Sigmoid colon (tissue), 7 donors: Measurements from ENCODE around the gene PLIN4. TPM values are rescaled to one million over a fixed set of nuclear protein-coding genes. Genes with fewer than 3 reads are reported as not detected.

Source experiments
- DNase-seq: peaks from one replicate; pipeline ENCODE4 v3.0.0-alpha.2; 2019
- H3K27ac ChIP-seq, 4 donors: fragments of 200-600 bp; sonication (generic); one replicate each; pipeline ENCODE4 v1.5.1; 2016 to 2019; ENCODE audit warnings: mild to moderate bottlenecking in 1 of 4
- H3K27me3 ChIP-seq, 3 donors: fragments of 200-600 bp; sonication (generic); one replicate each; pipeline ENCODE4 v1.5.1; 2019; ENCODE audit warnings: mild to moderate bottlenecking in 1 of 3
- H3K36me3 ChIP-seq, 4 donors: fragments of 200-600 bp; sonication (generic); one replicate each; pipeline ENCODE4 v1.5.1; 2016 to 2019
- H3K4me1 ChIP-seq, 4 donors: fragments of 200-600 bp; sonication (generic); one replicate each; pipeline ENCODE4 v1.5.1; 2017 to 2019
- H3K4me3 ChIP-seq, 4 donors: fragments of 200-600 bp; sonication (generic); one replicate each; pipeline ENCODE4 v1.5.1; 2017 to 2019; ENCODE audit warnings: mild to moderate bottlenecking in 2 of 4, moderate library complexity in 1 of 4
- H3K9me3 ChIP-seq, 4 donors: fragments of 200-600 bp in 3 of 4; sonication (generic) in 3 of 4; one replicate each; pipeline versions ENCODE4 v1.5.1 to v1.6.1; 2013 to 2019
- CTCF ChIP-seq, 4 experiments: fragments of 450-650 bp in 3 of 4; fragments of 200-600 bp in 1 of 4; IDR thresholded peaks; one replicate each; pipeline ENCODE4 v1.5.1; 2016 to 2019; ENCODE audit warnings: antibody characterized with exemption in 4 of 4, mild to moderate bottlenecking in 3 of 4, moderate library complexity in 2 of 4
- EP300 ChIP-seq, 4 donors: sonication (generic); formaldehyde crosslinking; IDR thresholded peaks; one replicate each; pipeline ENCODE4 v1.6.1; 2017; ENCODE audit warnings: antibody characterized with exemption in 4 of 4
- POLR2A ChIP-seq, 2 donors: fragments of 450-650 bp; IDR thresholded peaks; one replicate each; pipeline ENCODE4 v1.6.1; 2016; ENCODE audit warnings: antibody characterized with exemption in 2 of 2, mild to moderate bottlenecking in 2 of 2, moderate library complexity in 2 of 2
- POLR2AphosphoS5 ChIP-seq, 4 donors: sonication (generic); formaldehyde crosslinking; IDR thresholded peaks; one replicate each; pipeline ENCODE4 v1.6.1; 2017; ENCODE audit warnings: antibody characterized with exemption in 4 of 4
- WGBS, 2 donors: extraction: QIAGEN DNeasy Blood & Tissue Kit; methylation state at CpG; one replicate each; pipeline ENCODE4 v1.1.7; 2013; 5-methylcytosine and 5-hydroxymethylcytosine counted together
- intact Hi-C: fragments of 100-400 bp; cut with DNase I; formaldehyde crosslinking; loops from one replicate; pipeline ENCODE4 v1.15.1; 2023
- polyA plus RNA-seq, 3 donors: library from polyadenylated mRNA; stranded (reverse); fragments of 200-250 nt; gene quantifications; one replicate each; pipeline ENCODE4 v1.2.3, GENCODE V29; 2013
- total RNA-seq, 4 donors: library from RNA; depleted of rRNA; stranded (reverse); fragments of >200 nt; gene quantifications; one replicate each; pipeline ENCODE4 v1.1.0, GENCODE V29; 2016
- donor health status: healthy with polysubstance abuse.
- donor health status: Bipolar disorder and iron deficiency.
- donor health status: healthy.

The PLIN4 gene
- total and polyA plus RNA-seq, 7 donors, result 0.69 to 71.7 (median 41.3) TPM

GRCh38 chr19:4537953-4538600 lies 19.8 kb upstream of the PLIN4 start:
- Histone ChIP-seq H3K27me3 (peaks cover 0 to 13% (median 4%) of the 10 kb centered on the region in 3 donors), H3K9me3 (peaks cover 0 to 6% (median 2%) of the 10 kb centered on the region in 4 donors), H3K4me3 (no peak overlapping the region), H3K36me3 (no peaks in the 10 kb centered on the region), H3K4me1 (peaks cover 0 to 13% (median 11%) of the 10 kb centered on the region in 4 donors), H3K27ac (no peak overlapping the region)
- WGBS, 2 donors, result 87 to 91% methylated on average over 27 of the region's 27 CpGs
- TF ChIP-seq POLR2A (IDR thresholded peaks at IDR 0.05) (no peak), CTCF (IDR thresholded peaks at IDR 0.05) (no peak), POLR2AphosphoS5 (IDR thresholded peaks at IDR 0.05) (no peak), EP300 (IDR thresholded peaks at IDR 0.05) (no peak)
- intact Hi-C loops, result no loop called here
- no peak for DNase-seq

GRCh38 chr19:4536798-4537197 lies 18.5 kb upstream of the PLIN4 start:
- WGBS, 2 donors, result 41 to 66% methylated on average over 5 of the region's 5 CpGs
- intact Hi-C loops, result no loop called here
- peaks cover 0 to 13% (median 11%) of the 10 kb centered on the region in 4 donors for H3K4me1 ChIP-seq
- H3K4me3 ChIP-seq, result no peak overlapping the region
- peaks cover 0 to 6% (median 2%) of the 10 kb centered on the region in 4 donors for H3K9me3 ChIP-seq
- no peaks in the 10 kb centered on the region for H3K36me3 ChIP-seq
- peaks cover 0 to 13% (median 4%) of the 10 kb centered on the region in 3 donors for H3K27me3 ChIP-seq
- no peak for TF ChIP-seq CTCF (IDR thresholded peaks at IDR 0.05)
- TF ChIP-seq EP300 (IDR thresholded peaks at IDR 0.05), result no peak
- no peak for TF ChIP-seq POLR2A (IDR thresholded peaks at IDR 0.05)
- TF ChIP-seq POLR2AphosphoS5 (IDR thresholded peaks at IDR 0.05), result no peak
- no peak for DNase-seq
- H3K27ac ChIP-seq, result no peak overlapping the region

DNA sequence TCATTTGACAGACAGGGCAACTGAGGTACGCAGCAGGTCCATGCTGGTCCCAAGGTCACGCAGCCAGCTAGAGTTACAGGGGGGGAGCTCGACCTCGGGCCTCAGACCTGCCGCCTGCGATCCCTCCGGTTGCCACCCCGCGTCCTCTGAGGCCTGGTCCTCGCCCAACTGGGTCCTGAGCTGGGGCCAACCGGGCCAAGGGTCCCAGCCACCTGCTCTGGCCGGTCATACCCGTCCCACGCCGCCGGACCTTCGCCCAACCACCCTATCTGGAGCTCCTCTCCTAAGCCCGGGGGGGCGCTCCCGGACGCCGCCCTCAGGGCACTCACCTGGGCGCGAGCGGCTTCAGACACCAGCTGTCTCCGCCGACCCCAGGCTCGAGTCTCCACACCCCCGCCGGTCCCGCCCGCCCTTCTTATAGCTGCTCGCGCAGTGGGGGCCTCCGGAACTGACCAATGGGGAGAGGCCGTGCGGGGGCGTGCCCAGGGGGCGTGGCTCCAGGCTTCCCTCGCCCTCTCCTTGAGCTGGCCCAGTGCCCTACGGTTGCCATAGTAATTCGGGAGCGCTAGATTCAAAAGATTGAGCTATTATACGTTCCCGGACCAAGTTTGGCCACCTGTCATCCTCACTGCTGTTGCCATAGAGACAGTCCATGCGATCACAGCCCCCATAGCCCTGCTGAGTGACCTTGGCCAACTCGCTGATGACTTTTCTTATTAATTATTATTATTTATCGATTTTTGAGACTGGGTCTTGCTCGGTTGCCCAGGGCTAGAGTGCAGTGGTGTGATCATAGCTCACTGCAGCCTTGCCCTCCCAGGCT lies 16.8 kb upstream of the PLIN4 start, which contains the start of gene PLIN5:
Gene PLIN5, minus strand, starts transcription at position 389 of the 823 bp plus-strand sequence. CDS start 1,150 bp downstream, outside the sequence.
- WGBS, 2 donors, result 4 to 17% methylated on average over 49 of the region's 49 CpGs
- intact Hi-C loops, result no loop called here

GRCh38 chr19:4533835-4534424 lies 15.6 kb upstream of the PLIN4 start:
- H3K9me3 ChIP-seq, result no peaks in the 10 kb centered on the region
- no peak for TF ChIP-seq EP300 (IDR thresholded peaks at IDR 0.05)
- no peak for TF ChIP-seq CTCF (IDR thresholded peaks at IDR 0.05)
- no peak for TF ChIP-seq POLR2AphosphoS5 (IDR thresholded peaks at IDR 0.05)
- TF ChIP-seq POLR2A (IDR thresholded peaks at IDR 0.05), result no peak
- 63 to 79% methylated on average over 9 of the region's 9 CpGs for WGBS, 2 donors
- H3K4me3 ChIP-seq, result no peak overlapping the region
- H3K27ac ChIP-seq, result no peak overlapping the region
- H3K36me3 ChIP-seq, result no peaks in the 10 kb centered on the region
- H3K4me1 ChIP-seq, result peaks cover 0 to 13% (median 11%) of the 10 kb centered on the region in 4 donors
- peaks cover 0 to 13% (median 4%) of the 10 kb centered on the region in 3 donors for H3K27me3 ChIP-seq
- DNase-seq, result no peak
- intact Hi-C loops, result no loop called here

More for the DNA sequence above, 16.8 kb upstream of the PLIN4 start, which contains the start of gene PLIN5:
- Histone ChIP-seq H3K4me3 (peak within 1 kb of the TSS in 3 of 4 donors; percentile 21 to 45 (median 23)), H3K27ac (no peak within 1 kb of the TSS), H3K36me3 (no peaks in the 10 kb centered on the region), H3K27me3 (peaks cover 0 to 13% (median 4%) of the 10 kb centered on the region in 3 donors), H3K9me3 (no peaks in the 10 kb centered on the region), H3K4me1 (peaks cover 0 to 13% (median 11%) of the 10 kb centered on the region in 4 donors)
- TF ChIP-seq POLR2A (IDR thresholded peaks at IDR 0.05) (no peak), CTCF (IDR thresholded peaks at IDR 0.05) (no peak), POLR2AphosphoS5 (IDR thresholded peaks at IDR 0.05) (no peak), EP300 (IDR thresholded peaks at IDR 0.05) (no peak)
- DNase-seq, result peak; percentile 84
